HG03457 (cell line): Measurements from ENCODE around the gene DIP2C.
"Not testable (repeated sequence)": the region's sequence is repeated elsewhere in the genome, so short reads cannot be mapped to it uniquely, and the experiment has no call there.

Source experiments
- ATAC-seq: cut with Tn5 transposase; IDR thresholded peaks from one replicate; pipeline ENCODE4 v1.9.1; 2021; ENCODE audit warnings: moderate number of reproducible peaks; ENCODE audit not compliant: unreplicated experiment

The DIP2C gene

DNA sequence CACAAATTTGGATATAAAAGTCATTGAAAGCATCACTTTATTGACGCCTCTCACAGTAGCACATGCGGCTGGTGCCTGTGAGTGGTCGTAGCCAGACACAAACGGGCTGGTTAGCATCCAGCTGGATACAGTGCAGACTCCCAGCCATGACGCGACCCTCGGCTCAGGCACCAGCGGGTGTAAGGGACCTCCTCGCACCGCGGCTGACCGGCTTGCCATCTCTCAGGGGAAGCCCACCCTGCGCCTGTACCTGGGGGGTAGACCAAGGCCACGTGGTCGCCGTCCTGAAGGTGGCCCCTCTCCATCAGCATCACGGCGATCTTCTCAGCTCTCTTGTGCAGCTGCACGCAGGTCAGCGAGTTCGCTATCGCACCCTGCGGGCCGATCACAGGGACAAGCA, 340.4 kb downstream of the DIP2C start:
- no peak for ATAC-seq

DNA sequence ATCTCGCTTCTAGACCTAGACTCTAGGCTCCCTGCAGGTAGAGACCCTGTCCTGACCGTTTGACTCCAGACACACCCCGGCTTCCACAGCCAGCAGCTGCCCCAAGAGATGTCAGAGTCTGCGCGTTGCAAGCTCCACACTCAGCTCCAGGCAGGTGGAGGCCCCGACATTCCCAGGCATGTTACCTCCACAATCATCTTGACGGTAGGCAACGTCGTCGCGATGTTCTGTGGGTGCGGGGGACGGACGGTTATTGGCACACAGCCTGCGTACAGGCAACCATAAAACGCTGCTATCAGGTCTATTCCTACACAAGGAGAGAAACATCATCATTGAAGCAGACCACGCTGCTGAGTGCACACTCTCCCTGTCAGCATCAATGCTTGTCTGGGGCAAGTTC, 341.0 kb downstream of the DIP2C start:
- ATAC-seq: no peak

DNA sequence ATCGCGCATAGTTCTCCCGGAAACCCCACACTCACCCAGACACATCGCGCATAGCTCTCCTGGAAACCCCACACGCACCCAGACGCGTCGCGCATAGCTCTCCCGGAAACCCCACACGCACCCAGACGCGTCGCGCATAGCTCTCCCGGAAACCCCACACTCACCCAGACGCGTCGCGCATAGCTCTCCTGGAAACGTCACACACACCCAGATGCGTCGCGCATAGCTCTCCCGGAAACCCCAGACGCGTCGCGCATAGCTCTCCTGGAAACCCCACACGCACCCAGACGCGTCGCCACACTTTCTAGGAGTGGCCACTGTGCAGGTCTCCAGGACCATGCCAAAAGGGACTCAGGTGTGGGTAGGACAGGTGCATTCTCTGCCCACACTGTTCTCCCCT, 341.7 kb downstream of the DIP2C start:
- not testable (repeated sequence) for ATAC-seq

DNA sequence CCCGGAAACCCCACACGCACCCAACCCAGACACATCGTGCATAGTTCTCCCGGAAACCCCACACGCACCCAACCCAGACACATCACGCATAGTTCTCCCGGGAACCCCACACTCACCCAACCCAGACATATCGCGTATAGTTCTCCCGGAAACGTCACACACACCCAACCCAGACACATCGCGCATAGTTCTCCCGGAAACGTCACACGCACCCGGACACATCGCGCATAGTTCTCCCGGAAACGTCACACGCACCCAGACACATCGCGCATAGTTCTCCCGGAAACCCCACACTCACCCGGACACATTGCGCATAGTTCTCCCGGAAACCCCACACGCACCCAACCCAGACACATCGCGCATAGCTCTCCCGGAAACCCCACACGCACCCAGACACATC, 342.3 kb downstream of the DIP2C start:
- ATAC-seq: not testable (repeated sequence)

DNA sequence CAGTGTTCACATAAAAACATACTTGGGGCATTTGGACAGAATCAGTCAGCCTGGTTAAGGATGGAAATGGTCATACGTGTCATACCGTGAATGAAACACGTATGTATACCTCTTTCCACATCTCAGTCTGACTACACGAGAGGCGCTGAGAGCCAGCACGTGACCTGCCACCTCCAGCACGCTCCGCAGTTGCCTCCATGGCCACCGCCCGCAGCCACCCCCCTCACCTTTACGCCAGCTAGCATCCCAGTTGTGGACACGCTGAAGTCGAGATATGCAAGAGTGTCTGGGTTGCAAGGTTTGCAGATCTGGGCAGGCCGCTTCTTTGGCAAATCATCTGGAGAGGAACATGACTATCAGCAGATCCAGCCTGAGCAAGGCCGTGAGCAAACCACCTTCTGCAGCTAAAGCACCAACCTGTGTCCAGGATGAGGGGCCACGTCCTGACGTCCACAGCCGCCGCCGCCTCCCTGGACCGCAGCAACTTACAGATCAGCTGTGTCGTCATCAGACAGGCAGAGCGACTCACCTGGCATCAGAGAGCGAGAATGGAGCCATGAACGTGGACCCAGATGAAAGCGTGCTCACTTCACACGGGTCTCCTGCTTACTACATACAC, 344.8 kb downstream of the DIP2C start:
- ATAC-seq: no peak

DNA sequence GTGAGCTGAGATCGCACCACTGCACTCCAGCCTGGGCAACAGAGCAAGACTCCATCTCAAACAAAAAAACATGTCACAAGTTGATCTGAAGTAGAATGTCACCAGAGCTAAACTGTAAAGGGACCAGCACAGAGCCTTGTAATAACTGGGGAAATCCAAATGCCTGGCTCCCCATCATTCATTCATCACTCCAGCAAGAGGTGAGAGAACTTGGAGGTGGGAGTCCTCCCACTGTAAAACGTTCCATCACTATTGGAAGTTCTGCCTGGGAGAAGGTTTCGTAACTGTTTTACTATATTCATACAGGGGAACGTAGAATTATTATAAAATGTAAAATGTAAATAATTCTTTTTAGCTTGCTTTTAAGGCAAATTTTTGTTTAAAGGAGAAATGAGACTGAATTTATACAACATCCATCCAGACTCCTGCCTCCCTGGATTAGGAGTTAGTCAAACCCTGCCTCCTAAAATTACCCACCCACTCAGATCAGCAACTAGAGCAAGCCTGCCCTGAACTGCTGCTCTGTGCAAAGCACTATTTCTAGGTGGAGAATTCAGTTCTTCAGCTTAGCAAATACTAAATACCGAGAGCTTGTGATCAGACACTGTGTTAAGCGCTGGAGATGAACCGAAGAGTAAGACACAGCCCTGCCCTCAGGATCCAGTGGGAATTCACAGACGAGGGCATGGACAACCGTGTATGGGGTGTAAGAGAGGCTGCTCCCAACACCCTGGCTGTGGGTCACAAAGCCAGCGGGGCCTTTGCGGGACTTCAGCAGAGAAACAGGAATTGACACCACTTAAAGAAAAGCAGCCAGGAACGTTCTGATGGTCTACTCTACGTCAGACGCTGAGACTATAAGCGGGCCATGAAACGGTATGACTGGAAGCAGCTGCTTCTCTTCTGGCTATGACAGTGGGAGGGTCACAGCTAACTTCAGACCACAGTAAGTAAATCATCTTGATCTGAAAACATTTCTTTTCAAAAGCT, 345.9 kb downstream of the DIP2C start:
- ATAC-seq: no peak

DNA sequence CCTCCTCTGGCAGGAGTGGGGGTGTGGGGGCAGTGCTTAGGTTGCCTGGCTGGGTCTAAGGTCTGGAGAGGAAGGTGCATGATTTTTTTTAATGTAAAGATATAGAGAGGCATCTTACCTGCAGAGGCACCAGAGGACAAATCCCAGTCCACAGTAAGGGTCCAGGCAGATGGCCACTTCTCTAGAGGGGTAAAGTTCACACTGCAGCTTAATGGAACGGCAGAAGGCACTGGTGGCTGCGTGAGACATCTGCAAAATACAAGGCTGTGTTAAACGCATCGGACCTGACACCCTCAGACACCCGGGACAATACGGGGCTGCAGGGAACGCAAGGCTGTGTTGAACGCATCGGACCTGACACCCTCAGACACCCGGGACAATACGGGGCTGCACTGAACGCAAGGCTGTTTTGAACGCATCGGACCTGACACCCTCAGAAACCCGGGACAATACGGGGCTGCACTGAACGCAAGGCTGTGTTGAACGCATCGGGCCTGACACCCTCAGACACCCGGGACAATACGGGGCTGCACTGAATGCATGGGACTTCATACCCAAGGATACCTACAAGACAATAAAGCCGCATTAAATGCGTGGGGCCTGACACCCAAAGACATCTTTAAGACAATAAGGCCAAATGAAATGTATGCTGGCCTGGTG, 348.3 kb downstream of the DIP2C start:
- no peak for ATAC-seq

DNA sequence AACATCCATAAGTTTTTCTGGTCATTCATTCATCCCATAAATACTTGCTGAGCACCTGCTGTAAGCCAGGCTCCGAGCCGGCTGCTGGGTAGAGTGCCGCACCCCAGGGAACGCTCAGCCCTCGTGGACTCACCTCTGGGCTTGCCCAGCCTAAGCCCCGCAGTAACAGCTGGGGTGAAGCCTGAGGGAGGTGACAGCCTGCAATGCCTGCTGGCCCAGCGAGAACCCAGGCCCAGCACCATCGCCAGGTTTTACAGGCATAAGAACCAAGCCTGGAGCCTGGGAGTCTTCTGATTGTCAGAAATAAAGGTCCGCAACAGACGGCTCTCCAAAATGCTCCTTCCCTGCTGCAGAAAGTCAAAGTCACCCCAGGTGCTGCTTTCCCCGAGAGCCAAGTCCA, 348.8 kb downstream of the DIP2C start:
- no peak for ATAC-seq

DNA sequence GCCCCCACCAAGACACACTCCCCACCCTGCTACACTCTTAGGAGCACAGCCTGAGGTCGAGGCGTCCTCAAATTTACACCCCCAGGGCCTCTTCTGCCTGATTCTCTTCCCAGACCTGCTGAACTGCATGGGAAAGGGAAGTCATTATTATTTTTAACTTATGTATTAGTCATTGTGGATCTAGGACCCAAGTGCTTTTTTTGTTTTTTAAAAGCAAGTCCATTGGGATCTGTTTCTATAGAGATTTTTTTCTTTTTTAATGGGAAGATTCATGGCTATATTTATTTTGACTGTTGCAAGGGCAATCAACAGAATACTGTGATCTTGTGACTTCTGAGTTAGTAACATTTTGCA, 350.5 kb downstream of the DIP2C start:
- ATAC-seq: no peak

DNA sequence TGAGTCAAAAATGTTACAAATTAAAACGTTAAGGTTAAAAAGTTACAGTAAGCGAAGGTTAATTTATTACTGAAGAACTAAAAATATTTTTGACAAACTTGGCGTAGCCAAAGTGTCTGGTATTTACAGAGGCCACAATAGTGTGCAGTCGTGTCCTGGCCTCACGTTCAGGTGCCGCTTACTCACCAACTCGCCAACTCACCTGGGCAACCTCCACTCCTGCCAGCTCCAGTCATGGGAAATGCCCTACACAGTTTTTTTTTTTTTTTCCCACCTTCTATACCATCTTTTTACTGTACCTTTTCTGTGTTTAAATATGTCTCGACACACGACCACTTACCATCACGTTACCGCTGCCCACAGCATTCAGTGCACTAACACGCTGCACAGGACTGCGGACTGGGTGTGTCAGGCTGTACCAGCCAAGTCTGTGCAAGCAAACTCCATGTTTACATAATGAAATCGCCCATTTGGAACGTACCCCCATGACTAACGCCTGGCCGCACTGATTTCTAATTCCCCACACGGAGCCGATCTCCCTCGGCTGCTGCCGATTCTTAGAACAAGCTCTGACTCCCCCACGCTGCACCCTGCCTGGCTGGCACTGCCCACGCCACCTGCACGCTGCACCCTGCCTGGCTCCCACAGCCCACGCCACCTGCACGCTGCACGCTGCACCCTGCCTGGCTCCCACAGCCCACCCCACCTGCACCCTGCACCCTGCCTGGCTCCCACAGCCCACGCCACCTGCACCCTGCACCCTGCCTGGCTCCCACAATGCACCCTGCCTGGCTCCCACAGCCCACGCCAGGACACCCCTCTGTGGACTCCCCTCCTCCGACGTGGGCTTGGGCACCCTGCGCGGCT, 351.1 kb downstream of the DIP2C start:
- ATAC-seq: no peak

DNA sequence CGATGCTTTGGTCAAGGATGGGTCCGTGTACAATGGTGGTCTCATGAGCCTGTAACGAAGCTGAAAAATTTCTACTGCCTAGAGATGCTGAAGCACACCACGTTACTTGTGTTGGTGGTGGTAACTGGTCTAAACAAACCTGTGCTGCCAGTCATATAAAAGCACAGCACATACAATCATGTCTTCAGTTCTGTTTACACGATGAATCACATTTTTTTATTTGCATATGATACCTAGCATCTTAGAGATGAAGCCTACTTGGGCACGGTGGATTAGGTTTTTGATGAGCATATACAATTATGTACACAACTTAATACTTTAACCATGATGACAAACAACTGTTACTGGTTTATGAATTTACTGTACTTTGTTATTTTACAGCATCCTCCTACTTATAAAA, 353.2 kb downstream of the DIP2C start:
- ATAC-seq: no peak

DNA sequence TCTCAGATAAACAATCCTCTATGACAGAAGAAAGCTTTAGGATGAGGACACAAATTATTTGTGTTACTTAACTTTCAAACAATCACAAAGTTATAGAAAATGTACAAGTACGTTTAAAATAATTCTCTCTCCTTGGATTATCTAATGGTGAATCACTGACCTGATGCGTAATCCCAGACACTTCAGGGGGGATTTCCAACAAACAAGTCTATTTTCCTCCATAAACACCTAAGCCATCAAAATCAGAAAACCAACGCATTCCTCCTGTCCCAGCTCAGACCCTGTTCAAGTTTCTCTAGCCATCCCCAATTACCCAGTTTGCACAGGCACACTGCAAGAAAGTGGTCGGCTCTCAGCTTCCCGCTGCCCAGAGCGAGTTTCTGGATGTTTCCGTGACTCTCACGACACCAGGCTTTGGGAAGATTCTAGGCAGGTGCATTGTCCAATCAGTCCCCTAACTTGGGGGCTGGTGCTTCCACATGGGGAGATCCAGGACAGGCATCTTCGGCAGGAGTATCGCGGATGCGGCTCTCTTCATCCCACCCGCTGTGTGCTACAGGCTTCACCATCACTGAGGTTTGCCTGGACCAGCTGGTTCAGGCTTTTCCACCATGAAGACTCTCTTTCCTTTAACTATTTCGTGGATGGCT, 354.2 kb downstream of the DIP2C start:
- ATAC-seq: no peak

DNA sequence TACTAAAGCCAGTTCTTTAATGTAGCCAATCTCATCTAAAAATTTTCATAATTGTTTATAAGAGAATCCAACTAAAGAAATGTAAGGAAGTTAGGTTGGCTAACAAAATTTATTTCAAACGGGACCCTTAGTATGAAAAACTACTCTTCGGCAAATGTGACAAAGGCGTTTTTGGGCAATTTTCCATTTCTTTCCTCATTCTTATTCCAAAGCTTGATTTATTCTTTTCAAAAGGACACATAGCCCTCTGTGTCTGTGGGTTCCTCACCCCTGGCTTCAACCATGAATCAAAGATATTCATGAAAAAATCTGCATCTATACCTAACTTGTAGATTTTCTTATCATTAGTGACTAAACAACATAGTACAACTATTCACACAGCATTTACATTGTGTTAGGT, 358.3 kb downstream of the DIP2C start:
- ATAC-seq: no peak

DNA sequence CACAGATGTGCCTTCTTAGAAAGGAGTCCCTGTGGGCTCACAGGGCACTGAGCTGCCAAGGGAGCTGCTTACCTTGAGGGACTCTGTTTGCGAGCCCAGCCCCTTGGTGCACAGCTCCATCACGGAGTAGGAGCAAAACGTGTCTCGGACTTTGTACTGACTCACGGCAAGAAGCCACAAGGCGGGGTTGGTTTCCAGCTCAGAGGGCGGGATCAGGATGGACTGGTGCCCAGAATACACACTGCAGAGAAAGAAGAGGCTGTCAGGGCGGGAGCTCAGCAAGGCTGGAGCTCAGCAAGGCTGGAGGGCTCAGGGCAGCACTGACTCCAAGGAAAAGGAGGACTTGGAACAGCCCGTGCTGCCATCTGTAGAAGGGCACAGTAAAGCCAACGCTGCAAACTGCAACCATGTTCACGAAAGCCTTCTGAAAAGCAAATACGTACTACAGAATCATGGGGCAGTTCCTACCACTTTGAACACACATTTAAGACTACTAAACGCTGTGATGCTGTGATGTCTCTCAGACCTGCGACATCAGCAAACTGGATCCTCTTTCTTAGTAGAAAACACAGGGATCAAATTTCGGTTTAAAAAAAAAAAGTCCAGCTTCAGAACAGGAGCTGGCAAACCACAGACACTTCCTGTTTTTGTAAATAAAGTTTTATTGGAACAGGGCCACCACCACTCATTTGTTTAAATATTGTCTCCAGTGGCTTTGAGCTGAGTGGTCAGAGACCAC, 359.9 kb downstream of the DIP2C start:
- ATAC-seq: no peak

DNA sequence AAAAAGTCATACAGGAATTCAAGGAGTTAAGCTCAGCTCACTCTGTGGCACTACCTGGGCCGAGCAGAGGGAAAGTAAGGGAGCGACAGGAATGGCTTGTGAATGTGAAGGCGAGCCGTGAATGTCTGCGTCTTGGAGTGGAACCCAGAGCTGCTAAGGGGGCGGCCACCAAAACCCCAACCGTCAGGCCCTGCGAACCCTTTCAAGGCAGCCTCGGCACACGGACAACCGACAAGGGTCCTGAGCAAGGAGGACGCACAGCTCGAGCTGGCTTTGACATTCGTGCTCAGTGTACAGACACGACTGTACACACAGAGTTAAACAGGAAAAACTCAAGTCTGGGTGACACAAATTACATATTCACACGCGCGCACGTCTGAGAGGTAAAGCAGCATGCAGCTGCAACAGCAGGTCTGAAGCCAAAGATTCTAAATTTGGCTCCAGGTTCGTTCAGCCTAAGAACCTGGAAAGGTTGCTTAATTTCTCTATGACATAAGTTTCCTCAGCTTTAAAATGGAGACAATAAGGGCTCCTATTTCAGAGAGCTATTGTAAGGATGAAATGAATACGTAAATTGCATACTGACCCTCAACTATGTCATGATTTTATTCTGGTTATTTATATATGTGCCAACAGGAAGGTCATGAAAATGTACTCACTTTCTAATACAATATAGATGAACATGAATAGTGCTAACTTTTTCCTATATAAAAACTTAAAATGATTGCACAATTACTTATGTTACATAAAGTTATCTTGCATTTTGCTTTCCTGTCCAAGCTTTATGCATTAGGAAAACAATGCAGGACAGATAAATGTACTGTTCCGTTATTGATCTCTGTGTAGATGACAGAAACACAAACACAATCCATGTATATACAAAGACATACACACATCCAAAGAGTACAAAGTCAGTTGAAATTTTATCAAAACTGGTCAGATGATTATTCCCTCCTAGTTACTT, 361.3 kb downstream of the DIP2C start:
- ATAC-seq: no peak

DNA sequence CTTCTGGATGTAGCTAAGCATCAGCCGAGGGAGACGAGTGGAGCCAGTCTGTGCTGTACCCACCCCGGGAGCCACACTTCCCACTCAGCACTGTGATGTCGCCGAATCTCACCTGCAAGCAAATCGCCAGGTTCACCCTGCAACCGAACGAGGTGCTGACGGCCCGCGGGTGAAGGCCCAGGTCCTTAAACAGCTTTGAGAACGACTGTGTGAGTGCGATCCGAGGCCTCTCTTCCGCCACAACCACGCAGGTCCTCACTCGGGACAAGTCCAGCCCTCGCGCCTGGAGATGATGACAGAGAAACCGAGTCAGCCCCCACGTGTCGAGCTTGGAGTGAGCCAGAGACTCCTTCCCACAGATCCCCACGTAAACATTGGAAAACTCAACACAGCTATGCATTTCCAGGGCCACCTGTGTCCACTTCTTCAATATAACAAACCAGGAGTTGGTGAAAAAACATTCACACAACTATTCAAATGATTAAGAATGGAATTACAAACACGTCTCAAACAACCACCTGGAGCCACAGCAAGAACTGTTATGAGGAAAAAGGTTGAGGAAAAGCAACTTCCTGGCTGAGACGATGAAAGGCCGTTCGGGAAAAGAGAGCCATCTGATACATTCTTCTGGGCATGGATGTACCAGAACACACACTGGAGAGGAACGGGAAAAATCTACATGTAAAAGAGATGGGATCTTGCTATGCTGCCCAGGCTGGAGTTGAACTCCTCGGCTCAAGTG, 362.4 kb downstream of the DIP2C start:
- ATAC-seq: no peak

DNA sequence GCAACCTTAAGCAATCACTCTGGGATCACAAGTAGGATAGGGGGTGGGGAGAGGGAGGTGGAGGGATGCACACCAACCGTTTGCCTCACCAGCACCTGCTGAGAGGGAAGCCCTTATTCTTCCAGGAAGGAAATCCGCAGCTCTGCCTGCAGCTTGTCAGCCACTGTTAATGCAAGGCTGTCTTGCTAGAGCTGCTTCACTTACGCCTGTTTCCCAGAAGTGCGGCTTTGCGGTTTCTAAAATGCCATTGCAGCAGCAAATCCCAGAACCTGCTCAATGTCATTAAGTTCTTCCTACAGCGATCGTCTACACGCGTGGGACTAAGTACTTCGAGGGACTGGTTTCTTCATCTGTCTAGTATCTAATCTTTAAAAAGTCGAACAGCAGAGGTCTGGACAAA, 363.1 kb downstream of the DIP2C start:
- no peak for ATAC-seq

DNA sequence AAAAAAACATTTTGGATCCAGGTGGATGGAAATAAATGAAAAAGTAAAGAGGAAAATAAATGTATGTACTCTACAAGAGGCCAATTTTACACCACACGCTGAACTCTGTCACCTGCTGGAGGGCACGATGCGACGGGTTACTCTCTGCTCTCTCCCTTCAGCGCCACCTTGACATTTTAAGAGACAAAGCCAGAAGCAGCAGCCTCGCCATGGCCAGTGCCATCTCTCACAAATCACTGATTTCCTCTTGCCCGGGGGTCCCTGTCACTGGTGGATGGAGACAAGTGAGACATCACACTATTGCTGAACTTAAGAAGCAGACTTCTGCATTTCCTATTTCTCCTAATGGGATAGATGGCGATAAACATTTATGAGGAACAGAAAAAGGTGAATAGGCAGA, 364.2 kb downstream of the DIP2C start:
- ATAC-seq: no peak
